Bone marrow (tissue), 2 donors: ENCODE measurements around the gene FSTL5.
"Not testable (repeated sequence)": the region's sequence is repeated elsewhere in the genome, so short reads cannot be mapped to it uniquely, and the experiment has no call there.

Experiments used
- DNase-seq, 2 donors: peaks; one replicate each; lab custom pipeline; 2025; lab: John Stamatoyannopoulos, UW

FSTL5 gene

DNA sequence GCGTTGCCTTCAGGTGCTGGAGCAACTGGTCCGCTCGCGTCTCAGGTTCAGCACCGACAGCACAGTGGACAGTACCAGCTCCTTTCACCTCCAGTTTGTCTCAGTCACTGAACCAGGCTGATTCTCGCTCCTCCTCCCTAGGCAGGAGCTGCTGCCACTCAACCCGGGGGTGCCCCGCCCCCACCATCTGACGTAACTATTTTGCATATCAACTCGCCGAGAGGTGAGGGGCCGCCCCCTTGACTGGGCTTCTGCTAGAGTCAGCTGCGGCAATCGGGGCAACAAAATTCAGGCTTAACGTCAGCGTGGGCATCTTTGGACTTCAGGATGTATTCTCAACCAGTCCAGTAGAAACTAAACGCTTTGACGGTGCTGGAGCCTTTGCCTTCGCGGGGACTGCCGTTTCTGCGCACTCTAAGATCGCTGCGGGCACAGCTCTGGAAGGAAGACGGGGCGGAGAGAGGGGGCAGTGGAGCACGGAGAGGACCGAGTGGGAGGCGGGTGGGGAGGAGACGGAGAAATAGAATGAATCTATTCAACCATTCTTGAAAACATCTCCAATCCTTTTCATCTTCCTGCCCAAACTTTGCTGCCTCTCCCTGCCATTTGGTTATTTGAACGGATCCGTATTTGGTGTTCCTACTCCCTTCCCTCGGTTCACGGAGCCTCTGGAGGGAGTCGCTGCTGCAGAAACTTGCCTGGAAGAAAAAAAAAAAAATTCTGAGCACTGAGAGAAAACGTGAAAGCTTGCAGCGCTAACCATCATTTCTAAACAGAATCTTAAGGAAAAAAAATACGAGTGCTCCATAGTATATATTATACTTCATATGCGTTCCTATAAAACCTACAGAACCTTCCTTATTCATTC, at the start of gene FSTL5:
TSS of gene FSTL5 (minus strand) at position 109 of the 868 bp plus-strand sequence. CDS start 52,604 bp downstream, outside the sequence.
- no peak for DNase-seq

DNA sequence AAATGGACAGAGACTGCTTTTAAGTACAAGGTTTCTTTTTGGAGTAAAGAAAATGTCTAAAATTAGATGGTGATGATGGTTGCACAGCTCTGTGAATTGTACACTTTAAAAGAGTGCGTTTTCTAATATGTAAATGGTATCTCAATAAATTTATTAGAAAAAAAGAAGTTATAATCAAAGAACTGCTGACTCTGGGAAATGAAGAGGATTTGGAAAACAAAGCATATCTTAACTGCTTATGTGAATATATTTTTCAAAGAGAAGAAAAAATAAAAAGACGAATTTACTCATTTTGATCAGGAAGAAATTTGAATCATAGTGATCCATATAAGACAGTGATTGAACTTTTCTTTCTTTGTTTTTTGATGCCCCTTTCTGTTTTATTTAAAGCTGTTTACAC, 45.9 kb upstream of the FSTL5 start:
- DNase-seq: no peak

DNA sequence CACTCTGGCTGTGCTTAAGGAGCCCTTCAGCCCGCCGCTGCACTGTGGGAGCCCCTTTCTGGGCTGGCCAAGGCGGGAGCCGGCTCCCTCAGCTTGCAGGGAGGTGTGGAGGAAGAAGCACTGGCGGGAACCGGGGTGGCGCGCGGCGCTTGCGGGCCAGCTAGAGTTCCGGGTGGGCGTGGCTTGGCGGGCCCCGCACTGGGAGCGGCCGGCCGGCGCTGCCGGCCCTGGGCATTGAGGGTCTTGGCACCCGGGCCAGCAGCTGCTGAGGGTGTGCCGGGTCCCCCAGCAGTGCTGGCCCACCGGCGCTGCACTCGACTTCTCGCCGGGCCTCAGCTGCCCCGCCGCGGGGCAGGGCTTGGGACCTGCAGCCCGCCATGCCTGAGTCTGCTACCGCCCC, 39.7 kb upstream of the FSTL5 start:
- DNase-seq: not testable (repeated sequence)

DNA sequence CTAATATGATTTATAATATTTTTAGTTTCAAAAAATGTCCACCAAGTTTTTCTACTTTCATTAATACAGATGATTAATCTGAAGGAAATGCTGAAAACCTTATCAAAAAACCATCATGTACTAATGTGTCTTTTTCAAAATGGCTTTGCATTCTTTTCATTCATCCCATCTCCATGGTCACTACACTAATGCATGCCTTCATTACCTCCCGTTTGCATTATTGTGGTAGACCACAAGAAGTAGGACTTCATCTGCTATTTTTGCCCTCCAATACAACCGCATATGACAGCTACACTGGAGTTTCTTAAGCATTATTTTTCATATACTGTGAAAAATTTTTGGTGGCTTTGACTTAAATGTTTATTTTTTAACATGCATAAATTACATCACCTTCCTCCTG, 37.9 kb upstream of the FSTL5 start:
- no peak for DNase-seq

DNA sequence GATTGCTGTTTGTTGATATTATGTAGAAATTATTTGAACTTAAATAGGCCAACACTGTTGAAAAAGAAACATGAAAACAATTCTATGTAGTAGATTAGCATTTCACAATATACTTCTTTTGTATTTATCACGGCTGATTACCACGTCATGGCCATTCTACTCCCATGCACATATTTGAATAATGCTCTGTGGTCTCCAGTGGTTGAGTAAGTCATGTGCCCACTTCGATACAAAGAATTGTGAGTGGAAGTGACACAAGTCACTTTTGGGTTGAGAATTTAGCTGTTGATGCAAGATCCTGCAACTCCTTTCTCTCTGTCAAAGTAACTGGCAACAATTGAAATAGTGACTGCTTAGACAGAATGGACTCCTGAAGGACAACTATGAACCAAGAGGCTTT, 6.7 kb upstream of the FSTL5 start:
- DNase-seq: no peak

DNA sequence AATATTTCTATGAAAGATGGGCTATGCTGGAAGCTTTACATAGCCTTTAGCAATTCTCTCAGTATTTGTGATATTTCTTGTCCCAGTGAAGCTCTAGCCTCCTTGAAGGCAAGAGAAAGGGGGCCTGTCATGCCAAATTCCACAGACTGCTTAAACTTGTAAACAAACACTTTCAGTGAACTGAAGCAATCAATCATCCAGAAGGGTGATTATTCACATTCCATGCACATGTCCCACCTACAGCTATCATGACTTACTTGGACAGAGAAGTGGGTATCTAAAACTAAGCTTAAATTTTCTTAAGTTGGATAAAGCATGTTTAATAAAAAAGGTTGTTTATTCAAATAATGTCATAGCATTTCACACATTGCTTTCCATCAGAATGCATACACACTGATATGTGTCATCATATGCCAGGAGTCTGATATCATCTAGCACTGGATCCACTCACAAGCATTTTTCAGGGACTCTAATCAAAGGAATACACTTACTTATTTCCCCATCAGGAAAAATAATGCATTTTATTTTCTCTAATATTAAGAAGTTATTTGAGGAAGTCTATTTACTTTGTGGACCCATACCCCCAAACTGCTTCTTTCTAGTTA, 1.2 kb upstream of the FSTL5 start:
- no peak for DNase-seq

DNA sequence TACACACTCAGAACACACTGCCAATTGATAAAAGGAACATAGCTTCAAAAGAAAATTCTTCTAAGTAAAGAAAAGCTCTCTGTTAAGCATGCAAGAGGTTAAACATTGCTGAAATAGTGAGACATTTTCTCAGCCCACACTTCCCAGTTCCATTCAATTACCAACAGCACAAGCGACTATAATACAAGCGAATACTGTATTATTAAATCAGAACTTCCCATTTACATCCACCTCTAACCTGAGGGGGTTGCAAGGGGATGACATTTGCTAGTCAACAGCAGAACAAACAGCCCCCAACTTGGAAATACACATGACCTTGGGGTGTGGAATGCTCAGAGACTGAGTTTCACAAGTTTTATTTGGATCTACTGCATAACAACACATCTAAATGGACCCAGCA, 1.1 kb downstream of the FSTL5 start:
- no peak for DNase-seq

DNA sequence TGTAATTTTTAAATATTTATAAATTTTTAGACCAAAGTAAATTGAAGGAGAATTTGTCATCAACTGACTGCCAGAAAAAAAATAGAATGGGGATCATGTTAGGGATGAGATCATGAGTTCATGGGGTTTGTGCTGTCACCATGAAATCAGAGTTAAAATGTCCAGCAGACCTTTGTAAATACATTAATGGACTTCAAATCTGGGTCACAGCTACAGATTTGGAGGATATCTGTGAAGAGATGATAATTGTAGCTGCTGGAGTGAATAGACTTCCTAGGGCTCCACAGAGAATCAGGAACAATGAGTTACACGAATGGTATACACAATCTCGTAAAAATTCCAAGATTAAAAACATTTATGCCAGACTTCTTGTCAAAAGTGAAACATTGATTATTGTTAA, 6.6 kb downstream of the FSTL5 start:
- no peak for DNase-seq

DNA sequence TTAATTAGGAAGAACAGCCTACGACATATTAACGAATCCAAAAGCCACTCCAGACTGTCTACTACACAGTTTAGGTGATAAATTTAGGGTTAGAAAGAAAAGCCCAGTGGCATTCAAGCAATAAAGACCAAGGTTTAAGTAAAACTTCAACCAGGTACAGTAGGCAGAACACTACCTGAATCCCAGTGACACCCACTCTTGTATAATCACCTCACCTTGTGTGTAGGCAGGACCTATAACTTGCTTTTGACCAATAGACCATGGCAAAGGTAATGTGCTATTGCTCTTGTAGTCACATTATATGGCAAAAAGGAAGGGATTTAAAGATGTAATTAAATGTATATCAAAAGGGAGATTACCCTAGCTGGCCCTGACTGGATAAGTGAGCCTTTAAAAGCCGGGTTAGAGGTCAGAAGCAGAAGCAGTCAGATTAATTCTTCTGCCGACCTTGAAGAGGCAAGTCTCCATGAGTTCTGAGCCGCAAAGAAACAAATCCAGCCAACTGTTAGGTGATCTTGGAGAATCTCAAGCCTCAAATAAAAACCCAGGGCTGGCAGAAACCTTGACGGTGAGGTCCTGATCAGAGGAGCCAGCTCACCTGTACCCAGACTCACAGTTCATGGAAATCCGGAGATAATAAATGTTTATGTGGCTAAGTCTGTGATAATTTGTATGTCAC, 8.8 kb downstream of the FSTL5 start:
- no peak for DNase-seq

DNA sequence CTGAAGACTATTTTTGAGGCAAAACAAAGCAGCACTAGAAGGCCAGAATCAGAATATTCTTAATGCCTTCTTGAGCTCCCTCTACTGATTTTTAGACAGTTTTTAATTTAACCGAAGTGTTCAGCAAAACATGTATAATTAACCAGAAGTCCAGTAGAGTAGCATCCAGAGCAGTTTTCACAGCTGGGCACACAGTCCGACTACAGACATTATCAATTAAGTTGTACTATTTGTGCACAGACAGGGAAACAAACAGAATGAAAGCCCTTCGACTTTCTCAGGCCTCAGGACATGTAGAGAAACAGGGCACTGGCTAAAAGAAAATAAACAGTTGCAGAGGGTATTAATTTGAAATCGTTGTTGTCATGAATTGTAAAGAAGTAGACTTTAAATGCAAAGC, 11.9 kb downstream of the FSTL5 start:
- no peak for DNase-seq

DNA sequence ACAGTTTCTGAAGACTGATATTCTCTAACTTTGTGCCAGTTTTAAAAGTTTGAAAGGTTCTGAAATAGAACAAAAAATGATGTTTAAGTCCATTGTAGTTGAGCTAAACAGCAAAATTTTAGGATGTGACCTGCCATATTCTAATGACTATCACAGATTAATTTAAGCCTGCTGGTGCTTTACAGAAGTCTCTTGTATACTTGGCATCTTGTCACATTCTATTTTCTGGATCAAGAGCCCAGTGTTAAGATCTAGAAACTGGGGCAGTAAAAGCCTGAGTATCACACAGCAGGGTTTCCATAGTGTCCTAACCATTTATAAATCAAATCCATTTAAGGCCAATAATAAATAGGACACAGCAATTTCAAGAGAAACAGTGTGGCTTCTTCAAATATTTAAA, 12.4 kb downstream of the FSTL5 start:
- DNase-seq: no peak

DNA sequence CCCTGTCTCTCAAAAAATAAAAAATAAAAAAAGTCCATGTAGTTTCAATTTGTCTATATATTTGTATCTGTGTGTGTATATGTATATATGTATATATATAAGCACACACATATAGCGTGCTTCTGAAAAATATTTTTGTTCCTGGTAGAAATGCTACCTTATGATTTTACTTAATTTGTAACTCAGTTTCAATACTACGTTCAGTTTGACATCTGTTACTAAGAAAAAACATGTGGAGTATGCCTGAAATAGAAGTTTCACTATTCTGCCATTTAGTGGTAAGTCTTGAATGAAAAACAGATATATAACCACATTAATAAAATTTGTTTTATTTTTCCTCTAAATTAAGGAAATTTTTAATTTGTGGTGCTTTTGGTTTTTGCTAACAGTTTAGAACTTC, 14.2 kb downstream of the FSTL5 start:
- DNase-seq: no peak

DNA sequence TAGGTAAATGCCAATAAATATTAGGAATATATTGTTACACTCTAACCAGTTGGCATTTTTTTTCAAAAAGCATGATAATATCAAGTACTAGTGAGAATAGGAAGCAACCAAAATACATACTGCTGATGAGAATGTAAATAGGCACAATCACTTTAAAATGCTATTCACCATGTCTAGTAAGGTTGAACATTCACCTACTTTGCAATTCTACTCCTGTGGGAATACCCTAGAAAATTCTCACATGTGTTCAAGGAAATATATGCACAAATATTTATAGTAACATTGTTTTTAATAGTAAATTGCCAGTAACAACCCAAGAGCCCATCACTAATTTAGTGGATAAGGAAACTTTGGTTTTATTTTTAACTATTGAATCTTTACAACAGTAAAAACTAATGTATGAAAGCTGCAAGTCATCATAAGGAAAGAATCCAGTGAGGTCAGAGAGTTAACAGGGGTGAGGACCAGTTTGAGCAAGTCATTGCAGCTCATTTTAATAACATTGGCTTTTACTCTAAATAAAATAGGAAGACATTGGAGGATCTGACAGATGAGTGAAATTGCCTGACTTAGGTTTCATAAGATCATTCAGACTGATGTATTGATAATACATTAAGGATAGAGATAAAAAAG, 23.6 kb downstream of the FSTL5 start:
- DNase-seq: no peak

DNA sequence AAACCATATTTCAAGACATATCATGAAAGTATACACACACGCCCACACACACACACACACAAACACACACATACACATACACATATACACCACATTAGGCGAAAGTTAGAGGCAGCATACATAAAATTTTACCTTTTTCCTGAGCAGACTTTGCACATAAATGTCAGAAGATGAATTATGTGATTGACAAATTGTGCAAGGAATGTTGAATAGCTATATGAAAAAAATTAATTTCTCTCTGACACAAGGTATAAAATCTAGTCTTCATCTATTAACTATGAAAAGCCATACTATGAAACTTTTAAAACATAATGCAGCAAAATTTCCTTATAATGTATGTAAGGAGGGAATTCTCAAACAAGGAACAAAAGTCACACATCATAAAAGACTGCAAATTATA, 24.4 kb downstream of the FSTL5 start:
- no peak for DNase-seq

DNA sequence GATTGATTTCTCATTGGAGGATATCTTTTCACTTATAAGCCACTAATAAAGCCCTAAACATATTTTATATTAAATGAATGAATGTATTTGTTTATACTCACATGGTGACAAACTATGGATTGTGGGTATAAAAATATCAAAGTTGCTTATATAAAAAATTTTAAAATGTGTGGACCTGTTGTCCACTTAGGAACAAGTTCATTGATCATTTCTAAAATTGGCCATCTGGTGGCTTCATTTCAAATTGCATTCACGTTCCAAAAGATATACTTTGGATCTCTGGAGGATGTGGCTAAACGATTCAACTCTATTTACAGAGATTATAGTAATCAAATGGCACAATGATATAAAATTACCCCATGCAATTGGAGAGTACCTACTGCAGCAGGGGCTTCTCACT, 32.5 kb downstream of the FSTL5 start:
- no peak for DNase-seq

DNA sequence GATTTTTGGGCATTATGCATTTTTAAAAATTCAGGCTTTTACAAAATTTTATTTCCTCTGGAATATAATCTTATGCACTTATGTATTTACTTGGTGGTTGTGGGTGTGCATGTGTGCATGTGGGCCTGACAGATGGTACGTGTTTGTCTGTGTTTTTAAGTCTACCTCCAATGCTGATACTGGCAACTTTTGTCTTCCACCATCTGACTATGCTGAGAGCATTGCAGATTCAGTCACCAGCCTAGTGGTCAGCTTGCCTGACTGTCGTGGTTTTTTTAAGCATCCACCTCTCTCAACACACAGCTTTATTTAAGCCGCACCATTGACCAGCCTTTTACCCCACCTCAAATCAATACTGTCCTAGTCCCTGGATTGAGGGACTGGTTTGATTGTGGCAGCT, 37.1 kb downstream of the FSTL5 start:
- DNase-seq: no peak

DNA sequence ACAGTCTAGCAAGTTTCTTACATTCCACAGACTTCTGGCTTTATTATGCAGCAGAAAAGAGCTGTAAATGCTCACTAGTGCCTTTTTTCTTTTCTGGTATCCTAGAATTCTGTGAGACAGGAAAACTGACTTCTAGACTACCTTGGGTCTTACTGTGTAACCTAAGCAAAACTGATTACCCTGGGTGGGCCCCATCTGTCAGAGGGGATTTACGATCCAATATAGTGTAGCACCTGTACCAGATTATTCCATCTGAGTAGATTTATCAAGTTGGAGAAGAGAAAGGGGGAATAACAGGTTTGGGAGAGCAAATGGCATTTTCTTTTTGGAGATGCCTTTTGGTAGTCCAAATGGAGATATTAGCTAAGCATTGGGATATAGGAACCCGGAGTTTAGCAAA, 46.7 kb downstream of the FSTL5 start:
- DNase-seq: no peak

DNA sequence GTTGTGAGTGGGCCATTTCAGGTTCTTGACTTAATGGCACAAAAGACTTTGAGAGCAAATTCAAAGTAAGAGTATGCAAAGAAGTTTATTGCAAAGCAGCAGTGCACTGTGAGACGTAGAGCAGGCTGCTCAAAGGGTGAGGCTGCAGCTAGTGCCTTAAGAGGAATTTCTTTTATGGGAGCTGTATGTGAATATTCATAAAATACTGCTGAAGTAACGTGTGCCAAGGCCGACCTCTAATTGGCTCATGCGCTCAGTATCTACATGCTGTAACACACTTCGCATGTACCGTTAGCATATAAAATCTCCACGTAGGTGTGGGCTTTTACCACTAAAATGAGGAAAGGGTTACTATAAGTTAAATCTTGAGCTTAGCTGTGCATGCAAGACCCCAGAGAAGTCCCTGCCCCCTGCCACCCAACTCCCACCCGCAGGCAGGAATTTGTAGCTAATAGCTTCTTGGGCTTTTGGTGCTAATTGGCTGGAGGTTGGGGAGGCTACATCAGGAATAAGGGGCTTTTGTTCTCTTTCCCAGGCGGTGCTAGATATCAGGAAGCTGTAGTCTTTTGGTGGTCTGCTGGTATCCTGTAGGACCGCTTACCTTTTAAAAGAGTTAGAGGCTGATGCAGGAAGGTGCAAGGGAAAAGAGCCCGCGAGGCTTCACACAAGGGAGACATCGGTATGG, 47.6 kb downstream of the FSTL5 start:
- DNase-seq: no peak

DNA sequence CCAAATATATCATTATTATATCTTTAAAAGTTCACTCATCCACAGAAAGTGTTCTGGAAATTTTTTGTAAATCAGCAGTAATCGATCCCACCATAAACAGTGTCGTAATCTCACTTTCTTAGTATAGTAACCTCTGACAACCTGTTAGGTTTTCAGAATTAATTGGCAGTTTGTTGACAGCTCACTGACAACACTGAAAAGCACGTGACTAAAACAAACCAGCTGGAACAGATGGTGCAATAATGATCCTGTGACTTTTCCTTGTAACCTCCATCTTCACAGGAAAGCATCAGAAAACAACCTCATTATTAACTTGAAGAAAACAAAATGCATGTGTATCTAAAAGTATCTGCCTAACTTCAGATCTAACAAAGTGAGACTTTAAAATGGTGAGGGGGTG, 48.5 kb downstream of the FSTL5 start:
- DNase-seq: no peak

DNA sequence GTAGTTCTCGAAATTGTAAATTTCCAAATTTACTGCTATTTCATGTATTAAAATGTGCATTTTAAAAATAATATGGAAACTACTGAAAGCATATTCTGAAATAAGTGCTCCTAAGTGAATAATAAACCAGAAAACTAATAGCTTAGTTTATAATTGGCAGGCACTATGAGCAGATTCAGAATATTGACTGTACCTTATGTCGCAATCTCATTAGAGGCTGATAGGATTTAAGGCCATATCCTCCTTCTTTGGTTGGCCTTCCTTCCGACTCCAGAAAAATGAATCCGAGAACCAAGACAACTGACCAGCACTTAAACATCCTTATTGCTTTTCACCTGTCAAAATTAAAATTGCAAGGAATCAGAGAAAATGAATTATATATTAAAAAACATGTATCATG, 52.7 kb downstream of the FSTL5 start:
- no peak for DNase-seq

DNA sequence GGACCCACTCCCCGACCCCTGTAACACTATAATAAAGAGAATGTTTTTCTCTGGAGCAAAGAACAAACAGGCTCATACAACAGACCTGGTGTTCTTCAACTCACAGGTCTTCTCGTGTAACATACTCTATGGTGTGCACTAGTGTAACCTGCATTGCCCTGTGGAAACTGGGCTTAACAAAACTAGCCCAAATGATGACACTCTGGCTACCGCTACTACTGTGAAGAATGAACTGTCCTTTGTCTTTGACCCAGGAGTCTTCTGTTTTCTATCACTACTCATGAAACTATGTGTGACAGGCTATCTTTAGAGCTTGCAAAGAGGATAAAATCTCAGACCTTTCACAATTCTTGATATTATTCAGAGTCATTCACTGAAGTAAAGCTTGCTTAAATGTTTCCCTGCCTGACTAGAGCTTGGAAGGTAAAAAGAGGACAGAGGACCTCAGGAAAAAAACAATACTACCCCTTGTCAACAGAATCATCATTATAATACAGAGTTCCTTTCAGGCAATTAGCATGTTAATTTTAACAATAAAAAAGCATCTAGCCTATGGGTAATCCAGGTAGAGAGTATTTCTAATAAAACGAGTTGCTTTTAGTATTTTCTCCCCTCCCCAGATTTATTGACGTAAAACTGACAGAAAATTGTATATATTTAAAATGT, 59.2 kb downstream of the FSTL5 start:
- DNase-seq: no peak

DNA sequence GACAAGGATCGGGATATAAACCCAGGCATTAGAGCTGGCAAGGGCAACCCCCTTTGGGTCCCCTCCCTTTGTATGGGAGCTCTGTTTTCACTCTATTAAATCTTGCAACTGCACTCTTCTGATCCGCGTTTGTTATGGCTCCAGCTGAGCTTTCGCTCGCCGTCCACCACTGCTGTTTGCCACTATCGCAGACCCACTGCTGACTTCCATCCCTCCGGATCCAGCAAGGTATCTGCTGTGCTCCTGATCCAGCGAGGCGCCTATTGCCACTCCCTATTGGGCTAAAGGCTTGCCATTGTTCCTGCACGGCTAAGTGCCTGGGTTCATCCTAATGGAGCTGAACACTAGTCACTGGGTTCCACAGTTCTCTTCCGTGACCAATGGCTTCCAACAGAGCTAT, 59.9 kb downstream of the FSTL5 start:
- not testable (repeated sequence) for DNase-seq
